UCSD-AML1 (cell line): ENCODE data around the gene DNTT.
"Not testable (repeated sequence)": the region's sequence is repeated elsewhere in the genome, so short reads cannot be mapped to it uniquely, and the experiment has no call there.

Source experiments
- DNase-seq: peaks from one replicate; lab custom pipeline; 2025; ENCODE audit not compliant: unreplicated experiment; lab: John Stamatoyannopoulos, UW

DNTT gene

DNA sequence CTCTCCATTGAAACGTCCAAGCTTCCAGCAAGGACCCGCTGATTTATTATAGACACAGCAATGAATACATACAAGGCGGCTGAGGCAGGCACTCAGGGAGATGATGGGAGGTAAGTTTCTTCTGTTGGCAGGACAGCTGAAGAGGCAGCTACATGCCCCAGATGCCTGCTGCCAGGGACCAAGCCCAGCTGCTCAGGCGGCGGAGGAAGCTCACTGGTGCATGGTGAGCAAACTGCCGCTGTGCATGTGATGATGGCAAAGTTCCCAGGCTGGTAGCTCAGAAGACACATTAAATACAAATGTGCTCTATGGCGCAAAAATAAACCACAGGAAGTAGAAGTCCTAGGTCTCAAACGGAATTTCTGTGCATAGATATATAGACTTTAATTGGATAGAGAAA, 2.3 kb downstream of the DNTT start:
- no peak for DNase-seq

DNA sequence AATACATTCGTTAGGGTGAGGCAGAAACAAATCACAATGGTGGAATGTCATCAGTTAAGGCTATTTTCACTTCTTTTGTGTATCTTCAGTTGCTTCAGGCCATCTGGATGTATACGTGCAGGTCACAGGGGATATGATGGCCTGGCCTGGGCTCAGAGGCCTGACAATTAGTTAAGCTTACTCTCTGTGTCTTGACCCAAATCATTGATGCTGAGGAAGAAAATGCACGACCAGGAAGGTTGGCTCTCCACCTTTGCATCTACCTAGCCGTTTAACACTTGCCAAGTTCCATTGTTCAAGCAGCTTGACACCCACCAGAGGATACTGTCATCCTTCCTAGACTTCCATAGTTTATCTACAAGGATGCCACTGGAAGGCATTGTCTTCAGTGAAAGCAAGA, 4.6 kb downstream of the DNTT start:
- not testable (repeated sequence) for DNase-seq

DNA sequence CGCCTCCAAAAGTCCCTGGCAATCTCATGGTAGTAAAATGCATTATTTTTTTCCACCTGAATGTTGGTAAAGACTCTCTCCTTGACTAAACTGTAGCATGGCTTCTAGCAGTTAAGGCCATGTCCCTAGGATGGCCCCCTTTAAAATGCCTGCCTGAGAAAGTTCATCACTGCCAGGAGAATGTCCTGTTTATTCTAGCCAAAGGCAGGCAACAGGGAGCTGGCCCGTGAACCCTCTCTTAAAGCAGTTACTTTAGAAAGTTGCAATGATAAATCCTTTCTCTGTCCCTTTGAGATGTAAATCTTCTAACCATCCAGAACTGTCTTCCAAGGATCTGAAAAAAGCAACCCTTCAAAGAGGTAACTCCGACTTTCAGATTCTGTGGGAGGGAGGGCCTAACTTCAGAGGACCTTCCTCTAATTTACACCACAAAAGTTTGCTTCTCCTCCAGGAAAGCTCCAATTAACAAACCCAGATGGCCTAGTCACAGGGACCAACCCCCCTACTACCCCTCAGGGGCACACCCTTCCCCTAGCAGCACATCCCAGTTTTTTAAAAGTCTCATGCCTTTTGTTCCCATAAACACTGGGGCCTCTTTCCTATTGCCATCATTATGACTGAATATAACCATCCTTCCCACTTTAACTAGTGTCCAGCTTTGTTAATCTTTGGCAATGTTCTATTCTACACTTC, 5.5 kb downstream of the DNTT start:
- DNase-seq = no peak

DNA sequence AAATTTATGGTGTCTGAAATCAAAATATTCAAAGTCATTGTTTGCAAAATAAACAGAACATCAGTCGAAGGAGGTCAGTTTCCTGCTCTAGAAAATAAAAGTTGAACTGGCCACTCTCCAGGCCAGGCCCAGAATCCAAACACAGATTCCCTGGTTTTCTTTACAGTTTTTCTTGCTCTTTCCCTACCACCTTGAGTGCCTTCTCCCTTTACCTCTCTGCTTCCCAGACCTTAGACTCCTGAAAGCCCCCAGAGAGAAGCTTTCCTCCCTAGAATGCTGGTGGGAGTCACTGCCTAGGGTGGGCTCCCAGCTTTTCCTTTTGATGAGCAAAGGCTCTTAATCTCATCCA, 6.1 kb downstream of the DNTT start:
- DNase-seq = no peak

DNA sequence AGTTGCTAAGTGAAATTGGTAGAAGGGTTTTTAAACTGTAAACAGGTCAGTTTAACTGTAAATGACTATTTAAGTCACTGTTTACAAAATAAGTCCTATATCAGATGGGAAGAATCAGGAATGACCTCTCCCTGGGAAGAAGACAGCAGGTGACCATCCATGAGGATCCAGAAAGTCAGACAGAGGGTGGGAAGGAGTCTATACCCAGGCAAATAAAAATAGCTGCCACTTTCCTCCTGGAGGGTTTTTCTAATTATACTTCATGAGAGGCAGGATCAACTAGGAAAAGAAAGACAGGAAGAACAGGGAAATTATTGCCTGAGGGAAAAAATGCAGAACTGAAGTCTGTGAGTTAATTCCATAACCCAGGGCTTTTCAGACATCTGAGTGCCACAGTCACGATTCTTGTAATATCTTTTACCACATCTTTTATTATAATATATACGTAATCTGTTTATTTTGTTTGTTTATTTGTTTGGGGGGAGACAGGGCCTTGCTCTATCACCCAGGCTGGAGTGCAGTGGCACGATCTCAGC, 7.0 kb downstream of the DNTT start:
- no peak for DNase-seq

DNA sequence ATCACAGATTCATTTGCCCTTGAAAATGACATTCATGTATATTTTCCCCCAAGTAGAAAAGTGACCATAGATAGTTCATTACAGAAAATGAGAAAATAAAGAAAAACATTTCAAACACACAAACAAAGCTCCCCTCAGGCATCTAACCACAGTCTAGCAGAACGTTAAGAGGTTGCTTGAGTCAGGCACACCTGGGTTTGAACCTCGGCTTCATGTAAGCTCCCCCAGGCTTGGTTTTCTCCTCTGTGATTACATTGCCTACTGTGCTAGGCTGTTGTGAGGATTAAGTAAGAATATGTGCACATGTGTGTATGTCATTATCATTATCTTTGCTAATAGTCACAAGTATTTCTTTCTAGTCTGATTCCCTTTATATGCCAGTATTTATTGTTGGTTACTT, 9.1 kb downstream of the DNTT start:
- no peak for DNase-seq

DNA sequence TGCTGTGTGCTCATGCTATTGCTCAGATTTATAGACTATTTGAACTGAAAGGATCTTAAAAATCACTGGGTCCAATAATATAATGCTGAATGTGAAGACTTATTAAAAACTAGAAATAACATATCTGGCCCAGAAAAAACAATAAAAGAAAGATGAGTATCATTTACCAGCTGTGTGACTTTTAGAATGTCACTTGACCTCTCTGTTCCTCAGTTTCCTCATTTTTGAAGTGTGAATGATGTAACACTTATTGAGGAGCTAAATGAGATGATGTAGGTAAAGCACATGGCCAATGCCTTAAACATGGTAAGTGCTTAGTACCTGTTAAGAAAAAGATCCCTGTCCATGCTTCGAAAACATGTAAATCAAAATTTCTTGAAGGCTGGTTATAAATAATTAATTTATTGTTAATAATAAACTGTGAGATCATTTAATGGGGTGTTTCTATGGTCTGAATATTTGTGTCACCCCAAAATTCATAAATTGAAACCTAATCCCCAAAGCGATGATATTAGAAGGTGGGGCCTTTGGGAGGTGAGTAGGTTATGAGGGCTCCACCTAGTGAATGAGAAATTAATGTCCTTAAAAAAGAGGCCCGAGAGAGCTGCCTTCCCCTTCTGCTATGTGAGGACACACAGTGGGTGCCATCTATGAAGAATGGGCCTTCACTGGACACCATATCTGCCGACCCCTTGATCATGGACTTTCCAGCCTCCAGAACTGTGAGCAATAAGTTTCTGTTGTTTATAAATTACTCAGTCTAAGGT, 13.0 kb downstream of the DNTT start:
- DNase-seq = no peak

DNA sequence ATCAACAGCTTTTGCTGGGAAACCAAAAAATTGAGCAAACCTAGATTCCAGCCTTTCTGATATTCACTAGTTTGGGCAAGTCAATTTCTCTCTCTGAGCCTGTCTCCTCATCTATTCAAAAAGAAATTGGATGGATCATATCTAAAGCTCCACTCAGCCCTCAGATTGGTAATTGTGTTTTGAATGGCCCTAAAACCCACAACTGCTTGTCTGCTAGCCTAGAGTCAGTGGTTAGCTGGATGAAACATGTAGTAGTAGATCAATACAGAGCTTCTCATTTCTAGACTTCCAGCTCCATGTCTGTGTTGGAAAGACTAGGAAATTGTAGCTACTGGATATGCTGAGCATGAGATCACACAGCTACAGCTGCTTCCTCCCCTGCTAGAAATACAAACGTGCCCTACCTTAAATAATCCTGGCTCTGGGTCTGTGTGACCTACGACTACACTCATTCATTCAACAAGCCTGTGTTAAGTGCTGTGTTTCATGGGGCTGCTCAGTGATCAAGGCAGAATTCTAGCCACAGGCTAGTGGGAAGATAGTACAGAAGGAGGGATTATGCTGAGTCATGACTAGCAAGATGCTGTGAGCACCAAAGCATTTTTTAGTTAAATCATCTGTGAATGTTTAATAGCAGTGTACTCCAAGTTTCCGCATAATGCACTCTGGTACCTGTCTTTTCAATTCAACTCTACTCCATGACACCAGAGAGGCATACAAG, 15.7 kb downstream of the DNTT start:
- no peak for DNase-seq

DNA sequence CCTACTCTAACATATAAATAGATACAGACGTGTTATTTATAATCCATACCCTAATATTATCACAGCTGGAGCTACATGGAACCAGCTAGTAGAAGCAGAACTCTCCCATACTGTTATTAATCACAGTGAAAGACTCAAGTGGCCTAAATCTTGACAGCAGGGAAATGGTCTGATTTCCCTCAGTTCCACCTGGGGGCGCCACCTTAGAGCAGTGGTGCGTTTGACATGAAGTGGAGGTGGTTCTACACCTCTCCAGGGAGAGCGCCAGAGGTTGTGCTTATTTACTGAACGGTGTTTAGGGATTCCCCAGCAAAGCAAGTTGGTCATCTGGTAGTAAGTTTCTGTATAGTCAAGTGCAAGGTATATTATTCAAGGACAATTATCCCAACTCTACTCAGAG, 17.6 kb downstream of the DNTT start:
- no peak for DNase-seq

DNA sequence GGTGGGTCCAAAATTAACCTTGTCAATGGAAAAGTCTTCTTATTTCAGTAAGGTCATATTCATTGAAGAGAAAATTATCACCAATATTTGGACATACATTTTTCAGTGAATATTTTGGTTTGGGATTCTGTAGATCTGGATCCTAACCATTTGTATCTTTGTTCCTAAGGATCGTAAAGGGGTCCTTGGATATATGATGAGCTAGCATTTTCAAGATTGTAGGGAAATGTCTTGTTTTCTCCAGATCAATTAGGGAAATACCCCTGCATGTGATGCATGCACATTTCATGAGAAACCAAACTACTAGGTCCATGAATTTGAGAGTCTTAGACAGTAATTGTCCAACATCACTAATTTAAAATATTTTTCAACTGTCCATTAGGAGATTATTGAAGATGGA, 18.0 kb downstream of the DNTT start:
- DNase-seq = no peak

DNA sequence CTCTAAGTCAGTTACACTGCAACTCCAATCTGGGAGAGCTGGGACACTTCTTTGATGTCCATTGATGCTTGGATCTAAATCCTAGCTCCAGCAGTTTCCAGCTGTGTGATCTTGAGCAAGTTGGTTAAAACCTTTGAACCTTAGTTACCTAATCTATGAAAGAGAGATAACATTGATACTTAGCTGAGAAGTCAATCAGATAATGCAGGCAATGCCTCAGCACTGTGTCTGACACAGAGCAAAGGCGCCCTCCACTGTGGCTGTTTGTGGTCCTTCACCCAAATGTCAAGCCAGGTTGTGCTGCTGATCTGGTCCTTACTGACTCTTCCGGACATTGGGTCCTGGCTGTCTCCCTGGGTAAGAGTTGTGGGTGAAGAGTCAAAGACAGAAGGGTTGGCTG, 20.2 kb downstream of the DNTT start:
- DNase-seq = no peak

DNA sequence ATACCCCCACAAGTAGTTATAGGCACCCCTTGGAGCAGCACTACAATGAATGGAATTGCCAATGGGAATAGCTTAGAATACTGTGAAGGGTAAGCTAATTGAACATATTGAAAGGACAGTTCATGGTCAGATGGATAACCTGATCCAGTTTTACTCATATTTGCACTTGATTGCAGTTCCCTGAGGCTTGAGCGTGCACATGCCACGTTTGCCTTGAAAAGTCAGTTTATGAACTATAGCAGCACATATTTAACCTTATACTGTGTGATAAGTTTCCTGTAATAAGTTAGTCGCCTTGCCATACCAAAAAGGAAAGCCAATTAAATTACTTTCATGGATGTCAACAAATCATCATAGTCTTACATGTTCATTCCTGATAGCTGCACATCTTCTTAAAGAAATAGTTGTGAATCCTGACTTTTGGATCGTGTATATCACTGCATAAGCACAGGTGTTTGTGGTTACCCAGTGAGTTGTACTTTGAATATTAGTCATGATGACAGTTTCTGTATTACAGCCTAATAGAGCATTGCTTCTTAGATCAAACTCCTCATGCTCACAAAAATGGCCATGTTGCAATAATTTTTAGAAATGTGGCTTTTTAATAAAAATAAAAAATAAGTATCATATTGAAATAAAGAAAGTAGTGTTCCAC, 21.6 kb downstream of the DNTT start:
- DNase-seq = no peak

DNA sequence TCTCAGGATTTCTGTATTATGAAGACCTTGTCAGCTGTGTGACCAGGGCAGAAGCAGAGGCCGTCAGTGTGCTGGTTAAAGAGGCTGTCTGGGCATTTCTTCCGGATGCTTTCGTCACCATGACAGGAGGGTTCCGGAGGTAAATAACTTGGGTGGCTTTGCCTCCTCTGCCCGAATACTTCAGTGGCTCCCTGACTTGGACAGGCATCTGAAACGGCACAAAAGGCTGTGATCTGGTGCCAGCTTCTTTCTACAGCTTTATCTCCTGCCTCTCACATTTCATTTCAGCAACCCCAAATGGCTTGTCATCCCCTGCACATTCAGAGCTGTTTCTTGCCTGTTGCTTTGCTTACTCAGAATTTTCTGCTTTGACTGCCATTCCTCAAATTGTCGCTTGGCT, 23.2 kb downstream of the DNTT start:
- DNase-seq = no peak

DNA sequence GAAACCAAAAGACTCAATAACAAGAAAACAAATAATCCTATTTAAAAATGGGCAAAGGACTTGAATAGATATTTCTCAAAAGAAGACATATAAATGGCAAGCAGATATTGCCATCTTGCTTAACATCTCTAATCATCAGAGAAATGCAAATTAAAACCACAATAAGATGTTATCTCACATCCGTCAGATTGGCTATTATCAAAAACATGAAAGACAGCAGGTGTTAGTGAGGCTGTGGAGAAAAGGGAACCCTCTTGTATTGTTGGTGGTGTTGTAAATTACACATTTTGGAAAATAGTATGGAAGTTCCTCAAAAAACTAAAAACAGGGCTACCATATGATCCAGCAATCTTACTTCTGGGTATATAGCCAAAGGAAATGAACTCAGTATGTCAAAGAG, 28.9 kb downstream of the DNTT start:
- no peak for DNase-seq

DNA sequence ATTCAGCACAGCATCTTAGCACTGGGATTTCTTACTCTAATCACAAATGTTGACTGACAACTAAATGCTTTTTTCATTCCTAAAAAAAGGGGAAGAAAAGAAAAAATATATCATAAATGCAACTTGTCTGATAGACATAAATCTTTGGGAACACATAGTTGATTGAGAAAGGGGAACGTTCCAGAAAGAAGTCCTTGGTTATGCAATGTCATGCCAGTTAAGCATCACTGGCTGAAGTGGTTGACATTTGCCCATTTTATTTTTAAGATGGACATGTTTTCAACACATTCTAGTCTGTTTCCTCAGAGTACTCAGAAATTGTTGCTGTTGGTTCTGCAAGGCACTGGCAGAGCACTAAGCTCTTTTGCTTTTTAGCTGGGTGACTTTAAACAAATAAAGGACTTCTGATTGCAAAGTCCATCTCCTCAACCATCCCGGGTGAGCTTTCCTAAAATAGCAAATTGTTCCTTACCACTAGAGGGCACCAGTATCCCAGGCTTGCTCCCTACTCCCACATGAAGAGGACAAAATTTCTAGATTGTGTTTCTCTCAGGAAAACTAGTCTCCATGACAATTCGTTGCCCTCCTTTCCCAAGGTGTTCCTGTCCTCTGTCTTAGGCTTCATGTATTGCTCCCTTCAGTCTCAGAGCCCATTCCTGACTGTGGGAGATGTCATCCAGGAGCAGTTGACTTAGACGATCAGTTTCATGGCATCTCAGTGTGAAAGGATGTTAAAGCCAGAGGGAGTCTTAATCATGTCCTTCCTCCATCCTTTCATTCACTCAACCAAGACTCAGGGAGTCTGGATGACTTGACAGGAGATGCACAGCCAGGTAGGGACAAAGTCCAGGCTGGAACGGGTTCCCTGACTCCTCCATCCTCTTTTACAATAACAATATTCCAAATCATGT, 30.6 kb downstream of the DNTT start:
- no peak for DNase-seq

DNA sequence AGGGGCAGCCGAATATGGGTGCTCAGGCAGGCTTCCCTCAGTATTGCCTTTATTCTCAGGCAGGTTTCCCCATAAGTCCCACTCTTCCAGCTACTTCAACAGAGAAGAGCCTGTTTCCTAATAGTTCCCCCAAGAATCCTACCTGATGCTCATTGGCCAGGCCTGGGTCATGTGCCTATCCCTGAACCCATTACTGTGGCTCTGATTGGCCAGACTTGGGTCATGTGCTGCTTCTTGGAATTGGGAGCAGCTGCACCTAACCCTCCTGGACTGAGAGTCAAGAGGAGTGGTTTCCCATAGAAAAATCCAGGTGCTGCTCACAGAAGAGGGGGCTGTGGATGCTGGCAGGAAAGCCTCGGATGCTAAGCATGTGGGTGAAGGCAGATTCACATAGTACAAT, 32.9 kb downstream of the DNTT start:
- DNase-seq = no peak

DNA sequence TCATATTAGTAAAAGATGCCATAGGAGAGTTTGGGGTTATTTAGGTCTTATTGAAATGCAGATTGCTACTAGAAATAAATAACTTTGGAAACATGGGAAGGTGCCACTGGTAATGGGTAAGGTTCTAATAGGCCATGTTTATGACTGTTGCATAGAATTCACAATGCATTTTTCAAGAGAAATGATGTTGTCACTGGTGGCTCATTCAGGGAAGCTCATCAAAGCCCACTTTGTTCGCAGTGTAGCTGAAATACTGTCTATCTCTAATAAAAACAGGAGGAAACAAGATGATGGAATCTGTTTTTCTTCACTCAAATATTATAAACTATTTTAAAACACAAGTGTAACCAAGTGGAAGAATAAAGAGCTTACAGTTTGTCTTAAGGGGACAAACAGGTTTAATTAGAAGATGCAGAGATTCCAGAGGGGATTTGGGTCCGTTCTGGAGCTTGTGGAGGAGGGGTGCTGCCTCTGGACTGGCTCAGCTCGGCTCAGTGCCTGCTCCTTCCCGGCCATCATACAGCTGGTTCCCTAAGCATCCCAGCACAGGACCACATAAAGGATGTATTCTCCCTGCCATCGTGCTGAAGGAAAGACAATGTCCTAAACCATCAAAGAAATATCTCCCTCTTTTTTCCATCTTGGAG, 34.2 kb downstream of the DNTT start:
- DNase-seq = no peak

DNA sequence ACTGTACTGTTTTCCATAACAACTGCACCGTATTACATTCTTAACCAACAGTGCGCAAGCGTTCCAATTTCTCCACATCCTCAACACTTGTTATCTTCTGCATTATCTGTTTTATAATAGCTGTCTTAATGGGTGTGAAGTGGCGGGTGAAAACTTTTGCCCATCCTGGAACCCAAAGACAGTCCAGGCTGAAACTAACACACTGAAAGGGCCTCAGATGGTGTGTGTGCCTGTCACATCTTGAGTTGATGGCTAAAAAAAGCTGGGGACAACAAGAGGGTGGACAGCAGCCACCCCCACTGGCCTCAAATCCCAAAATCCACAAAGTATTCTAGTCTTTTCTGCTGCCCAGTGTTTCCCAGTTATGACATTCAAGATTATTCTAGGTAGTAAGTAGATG, 35.1 kb downstream of the DNTT start:
- DNase-seq = no peak

DNA sequence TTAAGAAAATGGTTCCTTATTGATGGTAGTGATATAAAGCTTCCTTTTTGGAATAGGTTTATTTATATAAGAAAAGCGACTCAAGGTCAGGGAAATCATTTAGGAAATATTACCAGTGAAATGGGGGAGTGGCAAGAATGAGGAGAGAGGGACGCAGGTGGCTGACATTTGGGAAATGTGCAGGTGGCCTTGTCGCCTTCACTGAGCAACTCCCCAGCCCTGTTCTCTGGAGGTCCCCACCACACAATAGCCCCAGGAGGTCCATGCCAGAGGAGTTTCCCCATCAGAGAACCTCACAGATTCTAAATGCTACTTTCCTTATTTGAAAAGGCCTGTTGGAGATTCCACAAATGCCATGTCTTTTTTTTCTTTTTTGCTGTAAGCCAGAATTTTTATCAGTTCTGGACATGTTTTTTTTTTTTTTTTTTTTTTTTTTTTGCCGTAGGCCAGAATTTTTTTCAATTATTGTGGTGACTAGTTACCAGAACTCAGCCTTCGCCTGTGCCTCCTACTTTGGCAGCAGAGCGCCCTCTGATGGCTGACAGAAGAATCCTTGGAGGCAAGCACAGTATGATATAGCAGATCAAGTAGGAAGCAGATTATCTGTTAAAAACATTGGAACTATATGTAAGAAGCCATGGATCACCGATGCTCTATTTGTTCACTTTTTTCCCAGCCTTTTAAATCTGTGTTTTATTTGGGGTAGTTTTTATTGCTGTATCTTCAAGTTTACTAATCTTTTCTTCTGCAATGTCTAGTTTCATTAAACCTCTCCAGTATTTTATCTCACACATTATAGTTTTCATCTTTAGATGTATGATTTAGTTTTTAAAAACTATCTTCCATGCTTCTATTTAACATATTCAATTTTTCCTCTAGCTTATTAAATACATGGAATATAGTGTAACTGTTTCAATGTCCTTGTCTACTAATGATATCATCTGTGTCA, 36.0 kb downstream of the DNTT start:
- DNase-seq = peak; percentile 31
